ENCODE data around the gene SETBP1.

The SETBP1 gene

GRCh38 chr18:44805176-44805575, 124.5 kb downstream of the SETBP1 start:
- TF ChIP-seq ZFHX2 (tag by site-specific recombination; conservative IDR thresholded peaks at IDR 0.05) (peak; percentile 43; the same call in 1 of the 2 replicates), ZNF768 (tag by site-specific recombination; IDR thresholded peaks at IDR 0.05) (no peak)
- H3K36me3 ChIP-seq (ENCODE audit: control insufficient read depth in 2 of 2, insufficient read depth in 1 of 2, low read length in 2 of 2), result peaks cover 0 to 4% of the 10 kb centered on the region in 2 experiments; a peak in 1 of 3 replicates
- H3K27ac ChIP-seq (ENCODE audit: extremely low read depth, low read depth, low read length), result no peak overlapping the region
- peaks cover 17% of the 10 kb centered on the region for H3K4me1 ChIP-seq (ENCODE audit: control insufficient read depth, insufficient read depth, low read length)
- ChIA-PET POLR2A (no interaction called here), CTCF (interaction anchor here (0.6 to 1.0 kb wide), 2 partner anchors 9 to 1184 kb away, joined by 3 to 4 read pairs; no protein-coding TSS in a partner anchor)
- no peaks in the 10 kb centered on the region for H3K9me3 ChIP-seq (ENCODE audit: control insufficient read depth, insufficient read depth, low read depth, low read length)
- H3K4me3 ChIP-seq (ENCODE audit: low read depth, low read length), result no peak overlapping the region

- no peak overlapping the region for H3K27ac ChIP-seq (ENCODE audit: extremely low read depth, low read depth, low read length)
- TF ChIP-seq ZNF366 (tag by site-specific recombination; conservative IDR thresholded peaks at IDR 0.05) (no peak), ZNF19 (tag by site-specific recombination; IDR thresholded peaks at IDR 0.05; ENCODE audit: low read depth) (no peak), REST (tag by site-specific recombination; IDR thresholded peaks at IDR 0.05) (no peak), ZNF37A (tag by site-specific recombination; IDR thresholded peaks at IDR 0.05) (no peak), ZNF391 (tag by site-specific recombination; IDR thresholded peaks at IDR 0.05; ENCODE audit: borderline replicate concordance, low read depth) (no peak), ZNF155 (tag by site-specific recombination; IDR thresholded peaks at IDR 0.05) (no peak), ZNF121 (tag by site-specific recombination; IDR thresholded peaks at IDR 0.05) (no peak), ZNF24 (tag by site-specific recombination; IDR thresholded peaks at IDR 0.05) (no peak), PRDM10 (tag by site-specific recombination; IDR thresholded peaks at IDR 0.05) (no peak), HOXA7 (CRISPR knock-in tag; IDR thresholded peaks at IDR 0.05; ENCODE audit: borderline replicate concordance) (no peak), ZIC2 (tag by site-specific recombination; IDR thresholded peaks at IDR 0.05) (no peak), ZNF670 (tag by site-specific recombination; IDR thresholded peaks at IDR 0.05; ENCODE audit: low read depth) (no peak), PRDM4 (tag by site-specific recombination; IDR thresholded peaks at IDR 0.05) (no peak), ZNF16 (tag by site-specific recombination; IDR thresholded peaks at IDR 0.05; ENCODE audit: low read depth) (no peak), ZNF843 (tag by site-specific recombination; IDR thresholded peaks at IDR 0.05) (no peak), ZBTB20 (tag by site-specific recombination; IDR thresholded peaks at IDR 0.05) (no peak), ZBTB11 (tag by site-specific recombination; conservative IDR thresholded peaks at IDR 0.05; ENCODE audit: low read depth) (no peak), ZBTB8A (tag by site-specific recombination; IDR thresholded peaks at IDR 0.05) (no peak), ZNF596 (tag by site-specific recombination; IDR thresholded peaks at IDR 0.05) (no peak), ZSCAN30 (tag by site-specific recombination; IDR thresholded peaks at IDR 0.05) (no peak)
- H3K4me1 ChIP-seq (ENCODE audit: control insufficient read depth, insufficient read depth, low read length), result peaks cover 17% of the 10 kb centered on the region
- H3K36me3 ChIP-seq (ENCODE audit: control insufficient read depth in 2 of 2, insufficient read depth in 1 of 2, low read length in 2 of 2), result peaks cover 0 to 2% of the 10 kb centered on the region in 2 experiments; a peak in 1 of 3 replicates
- POLR2A ChIA-PET, result no interaction called here
- H3K4me3 ChIP-seq (ENCODE audit: low read depth, low read length), result no peak overlapping the region
- no peaks in the 10 kb centered on the region for H3K9me3 ChIP-seq (ENCODE audit: control insufficient read depth, insufficient read depth, low read depth, low read length)
- CTCF ChIA-PET, result interaction anchor here (0.6 kb wide), 1 partner anchor 1184 kb away, joined by 3 read pairs; no protein-coding TSS in a partner anchor
These were observed 125.0 kb downstream of the SETBP1 start for GRCh38 chr18:44805643-44806042.
